ENCODE results near the gene TRAF5.

DNA sequence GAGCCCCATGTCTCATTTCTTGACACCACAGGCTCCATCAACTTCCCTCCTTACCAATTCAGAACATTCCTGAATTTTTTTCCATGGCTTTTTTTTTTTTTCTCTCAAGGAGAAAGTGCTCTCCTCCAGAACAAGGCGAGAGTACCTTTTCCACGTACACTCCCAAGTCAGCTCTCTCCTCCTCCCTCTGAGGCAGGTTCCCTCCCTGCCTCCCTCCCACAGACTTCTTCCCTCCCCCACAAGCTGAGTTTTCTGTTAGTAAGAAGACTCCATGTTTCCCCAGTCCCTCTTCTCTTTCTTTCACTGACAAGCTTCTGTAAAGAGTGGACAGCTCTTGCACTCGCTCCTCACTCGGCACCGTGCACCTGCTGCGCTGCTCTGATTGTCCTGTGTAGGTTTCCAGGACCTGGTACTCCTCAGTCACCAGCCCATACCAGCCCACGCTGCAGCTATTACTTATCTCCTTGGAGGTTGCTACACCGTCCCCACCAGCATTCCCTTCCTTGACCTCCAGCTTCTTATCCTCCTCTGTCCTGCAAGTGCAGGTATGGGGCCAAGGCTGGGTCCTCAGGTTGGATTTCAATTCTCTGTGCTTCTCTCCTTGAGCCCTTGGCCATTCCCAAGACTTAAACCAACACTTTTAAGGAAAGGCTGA is 3.8 kb downstream of the TRAF5 start:
- TF ChIP-seq ARNT (IDR thresholded peaks at IDR 0.05) (no peak), SP1 (IDR thresholded peaks at IDR 0.05) (no peak), ZNF384 (IDR thresholded peaks at IDR 0.05) (no peak), FOXM1 (IDR thresholded peaks at IDR 0.05; ENCODE audit: borderline replicate concordance) (no peak), NFRKB (IDR thresholded peaks at IDR 0.05) (no peak)

Data from HEK293T (cell line).